Keratinocyte (primary cell): Measurements from ENCODE around the gene POLE. TPM values are rescaled to one million over a fixed set of nuclear protein-coding genes. Genes with fewer than 3 reads are reported as not detected.

ENCODE experiments used
- DNase-seq: peaks from one replicate; pipeline ENCODE4 v3.0.0-alpha.2; 2011; ENCODE audit warnings: low read depth, missing footprints, low spot score
- FAIRE-seq: peaks from 2 replicates; lab custom pipeline; 2011; peaks lifted over from hg19 to GRCh38; lab: Jason Lieb, UNC
- H2AFZ ChIP-seq: 2 replicates; pipeline ENCODE4 v1.6.0; 2012; ENCODE audit warnings: low read length, control low read depth, inconsistent platforms; ENCODE audit not compliant: control insufficient read depth
- H3K27ac ChIP-seq: 2 replicates; pipeline ENCODE4 v1.5.1; 2011; ENCODE audit warnings: low read length; ENCODE audit not compliant: control insufficient read depth, insufficient read depth
- H3K27me3 ChIP-seq: 3 replicates; pipeline ENCODE4 v1.6.0; 2011; ENCODE audit warnings: low read length; ENCODE audit not compliant: control insufficient read depth, insufficient read depth; ENCODE audit errors: extremely low read depth
- H3K36me3 ChIP-seq, 2 experiments: 2 replicates in 1 of 2; 3 replicates in 1 of 2; pipeline ENCODE4 v1.5.1; 2011; ENCODE audit warnings: low read length in 2 of 2, mild to moderate bottlenecking in 1 of 2; ENCODE audit not compliant: control insufficient read depth in 2 of 2, insufficient read depth in 2 of 2; ENCODE audit errors: extremely low read depth in 1 of 2
- H3K4me1 ChIP-seq: 3 replicates; pipeline ENCODE4 v1.5.1; 2011; ENCODE audit warnings: low read length; ENCODE audit not compliant: control insufficient read depth, insufficient read depth; ENCODE audit errors: extremely low read depth
- H3K4me2 ChIP-seq: 3 replicates; pipeline ENCODE4 v1.6.0; 2011; ENCODE audit warnings: low read depth, low read length; ENCODE audit not compliant: control insufficient read depth, insufficient read depth; ENCODE audit errors: extremely low read depth
- H3K4me3 ChIP-seq, 3 experiments: fragments of 200-600 bp in 1 of 3; sonication (generic) in 1 of 3; 2 replicates in 2 of 3; 3 replicates in 1 of 3; pipeline ENCODE4 v1.5.1; 2011 to 2016; ENCODE audit warnings: low read length in 3 of 3, mild to moderate bottlenecking in 3 of 3, control low read depth in 2 of 3, inconsistent platforms in 1 of 3, low read depth in 1 of 3, mixed read lengths in 1 of 3, mixed run types in 1 of 3, moderate library complexity in 1 of 3; ENCODE audit not compliant: control insufficient read depth in 2 of 3, insufficient read depth in 2 of 3; ENCODE audit errors: extremely low read depth in 1 of 3
- H3K79me2 ChIP-seq: 2 replicates; pipeline ENCODE4 v1.6.0; 2012; ENCODE audit warnings: low read length; ENCODE audit not compliant: control insufficient read depth, insufficient read depth
- H3K9ac ChIP-seq: 3 replicates; pipeline ENCODE4 v1.6.0; 2011; ENCODE audit warnings: low read length; ENCODE audit not compliant: control insufficient read depth, insufficient read depth; ENCODE audit errors: extremely low read depth
- H3K9me1 ChIP-seq: 3 replicates; pipeline ENCODE4 v1.6.0; 2011; ENCODE audit warnings: low read length; ENCODE audit not compliant: control insufficient read depth, insufficient read depth; ENCODE audit errors: extremely low read depth
- H3K9me3 ChIP-seq: 2 replicates; pipeline ENCODE4 v1.5.1; 2012; ENCODE audit warnings: low read depth, low read length; ENCODE audit not compliant: control insufficient read depth
- H4K20me1 ChIP-seq: 3 replicates; pipeline ENCODE4 v1.6.0; 2011; ENCODE audit warnings: low read length; ENCODE audit not compliant: control insufficient read depth, insufficient read depth; ENCODE audit errors: extremely low read depth
- EZH2 ChIP-seq: IDR thresholded peaks from one replicate; pipeline ENCODE4 v1.6.1; 2012; ENCODE audit warnings: inconsistent platforms, mild to moderate bottlenecking, low read length, moderate library complexity
- dilution Hi-C: fragments of 300-500 bp; cut with MboI; formaldehyde crosslinking; loops from one replicate; pipeline ENCODE4 v1.7.0; 2020; ENCODE audit warnings: low sequenced_read_pairs; ENCODE audit not compliant: extremely low pct_ligation_motif_present
- polyA plus RNA-seq, 5 experiments: library from polyadenylated mRNA; depleted of rRNA in 3 of 5; stranded (reverse) in 3 of 5; stranded (forward) in 1 of 5; unstranded in 1 of 5; fragments of >200 nt; gene quantifications; 1 replicate in 1 of 5; 2 replicates in 3 of 5; 3 replicates in 1 of 5; pipeline versions ENCODE4 v1.2.1 to v1.2.3, GENCODE V29; 2011 to 2012; ENCODE audit warnings: missing spikeins in 2 of 5, low read depth in 1 of 5, low replicate concordance in 1 of 5
- TF ChIP-seq, protein P1 (sequence below), 3 experiments: IDR thresholded peaks in 1 of 3; conservative IDR thresholded peaks in 1 of 3; optimal IDR thresholded peaks in 1 of 3; 2 replicates in 2 of 3; 3 replicates in 1 of 3; pipeline versions ENCODE3 to v1.5.1; 2011; ENCODE audit warnings: low read length in 3 of 3, mild to moderate bottlenecking in 3 of 3, moderate library complexity in 2 of 3, control low read depth in 1 of 3, inconsistent platforms in 1 of 3; ENCODE audit not compliant: insufficient read depth in 2 of 3; ENCODE audit errors: extremely low read depth in 1 of 3

Gene POLE
- polyA plus RNA-seq, 1 donor (not counting 4 experiments of a cell fraction or from before 2014, with no cell fraction given): 14.8 TPM

DNA sequence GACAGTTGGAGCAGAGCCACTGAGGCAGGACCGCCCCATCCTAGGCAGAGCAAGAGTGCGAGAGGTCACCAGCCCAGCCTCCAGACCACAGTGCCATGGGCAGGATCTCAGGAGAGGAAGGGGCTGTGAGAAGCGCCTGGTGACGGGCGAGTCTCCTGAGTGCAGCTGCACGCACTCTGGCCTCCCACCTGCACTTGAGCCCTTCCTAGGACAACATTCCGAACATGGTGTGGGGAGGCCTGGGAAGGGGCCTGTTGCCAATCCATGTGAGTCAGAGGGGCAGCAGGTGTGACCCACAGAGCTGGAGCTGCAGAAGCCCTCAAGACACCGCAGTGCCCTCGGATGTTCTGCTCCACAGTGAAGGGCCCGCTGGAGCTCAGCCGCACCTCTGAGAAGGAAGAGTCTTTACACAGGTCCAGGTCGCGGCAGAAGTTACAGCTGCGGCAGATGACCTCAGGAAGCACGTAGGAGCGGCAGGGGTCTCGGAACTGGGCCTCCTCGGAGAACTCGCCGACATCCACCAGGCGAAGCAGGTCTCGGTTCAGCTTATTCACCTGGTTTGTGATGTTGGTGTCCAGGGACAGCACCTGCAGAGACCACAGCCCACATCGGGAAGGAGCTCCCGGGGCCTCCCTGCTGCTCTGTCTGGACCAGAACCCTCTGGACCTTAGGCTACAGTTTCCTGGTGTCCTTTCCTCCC, 61.3 kb downstream of the POLE start:
- no peak overlapping the region for H3K9ac ChIP-seq
- dilution Hi-C loops: no loop called here
- no peak for FAIRE-seq

GRCh38 chr12:132624910-132625630, 62.1 kb downstream of the POLE start:
- Histone ChIP-seq H3K4me2 (no peak overlapping the region), H3K9me1 (no peaks in the 10 kb centered on the region), H3K9me3 (no peaks in the 10 kb centered on the region), H3K27me3 (peaks cover 12% of the 10 kb centered on the region), H3K79me2 (no peaks in the 10 kb centered on the region), H2AFZ (no peak overlapping the region), H4K20me1 (no peaks in the 10 kb centered on the region), H3K36me3 (peaks cover 6 to 15% of the 10 kb centered on the region in 2 experiments), H3K4me1 (no peaks in the 10 kb centered on the region), H3K4me3 (no peak overlapping the region), H3K9ac (no peak overlapping the region), H3K27ac (no peak overlapping the region)
- TF ChIP-seq, protein P1, sequence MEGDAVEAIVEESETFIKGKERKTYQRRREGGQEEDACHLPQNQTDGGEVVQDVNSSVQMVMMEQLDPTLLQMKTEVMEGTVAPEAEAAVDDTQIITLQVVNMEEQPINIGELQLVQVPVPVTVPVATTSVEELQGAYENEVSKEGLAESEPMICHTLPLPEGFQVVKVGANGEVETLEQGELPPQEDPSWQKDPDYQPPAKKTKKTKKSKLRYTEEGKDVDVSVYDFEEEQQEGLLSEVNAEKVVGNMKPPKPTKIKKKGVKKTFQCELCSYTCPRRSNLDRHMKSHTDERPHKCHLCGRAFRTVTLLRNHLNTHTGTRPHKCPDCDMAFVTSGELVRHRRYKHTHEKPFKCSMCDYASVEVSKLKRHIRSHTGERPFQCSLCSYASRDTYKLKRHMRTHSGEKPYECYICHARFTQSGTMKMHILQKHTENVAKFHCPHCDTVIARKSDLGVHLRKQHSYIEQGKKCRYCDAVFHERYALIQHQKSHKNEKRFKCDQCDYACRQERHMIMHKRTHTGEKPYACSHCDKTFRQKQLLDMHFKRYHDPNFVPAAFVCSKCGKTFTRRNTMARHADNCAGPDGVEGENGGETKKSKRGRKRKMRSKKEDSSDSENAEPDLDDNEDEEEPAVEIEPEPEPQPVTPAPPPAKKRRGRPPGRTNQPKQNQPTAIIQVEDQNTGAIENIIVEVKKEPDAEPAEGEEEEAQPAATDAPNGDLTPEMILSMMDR (optimal IDR thresholded peaks at IDR 0.05 in 1 of 3, IDR thresholded peaks at IDR 0.05 in 1 of 3, conservative IDR thresholded peaks at IDR 0.05 in 1 of 3; ENCODE audit: extremely low read depth in 1 of 3, insufficient read depth in 2 of 3, low read length in 3 of 3): no peak
- TF ChIP-seq EZH2: no peak
- no peak for DNase-seq
- dilution Hi-C loops: no loop called here
- FAIRE-seq: no peak

More for the DNA sequence above, 61.3 kb downstream of the POLE start:
- Histone ChIP-seq H4K20me1 (no peaks in the 10 kb centered on the region), H3K4me1 (no peaks in the 10 kb centered on the region), H3K9me1 (no peaks in the 10 kb centered on the region), H3K27ac (no peak overlapping the region), H3K4me3 (no peak overlapping the region), H3K27me3 (peaks cover 4% of the 10 kb centered on the region), H3K9me3 (no peaks in the 10 kb centered on the region), H2AFZ (no peak overlapping the region), H3K36me3 (peaks cover 6 to 18% of the 10 kb centered on the region in 2 experiments), H3K79me2 (no peaks in the 10 kb centered on the region), H3K4me2 (no peak overlapping the region)
- no peak for DNase-seq
- TF ChIP-seq, protein P1 (optimal IDR thresholded peaks at IDR 0.05 in 1 of 3, IDR thresholded peaks at IDR 0.05 in 1 of 3, conservative IDR thresholded peaks at IDR 0.05 in 1 of 3; ENCODE audit: extremely low read depth in 1 of 3, insufficient read depth in 2 of 3, low read length in 3 of 3): no peak
- no peak for TF ChIP-seq EZH2
